GM12891 (cell line): Measurements from ENCODE around the gene HEATR5A.
A peak's percentile ranks its signal among the peaks of the same experiment; 100 is the strongest.

Experiments used
- DNase-seq: peaks from one replicate; pipeline ENCODE4 v3.0.0; 2011; ENCODE audit warnings: low spot score; ENCODE audit not compliant: insufficient read length
- FAIRE-seq: peaks from 2 replicates; lab custom pipeline; 2011; peaks lifted over from hg19 to GRCh38; lab: Jason Lieb, UNC
- PAX5 ChIP-seq: IDR thresholded peaks from 2 replicates; pipeline ENCODE4 v1.6.1; 2011; ENCODE audit warnings: low read length, moderate library complexity, mild to moderate bottlenecking; ENCODE audit not compliant: insufficient read depth, severe bottlenecking
- POLR2A ChIP-seq: IDR thresholded peaks from 2 replicates; pipeline ENCODE4 v1.6.1; 2011; ENCODE audit warnings: low read depth, low read length, control low read depth
- POLR2AphosphoS5 ChIP-seq: IDR thresholded peaks from 2 replicates; pipeline ENCODE4 v1.6.1; 2011; ENCODE audit warnings: low read depth, low read length, control low read depth
- POU2F2 ChIP-seq: IDR thresholded peaks from 2 replicates; pipeline ENCODE4 v1.6.1; 2011; ENCODE audit warnings: low read depth, mild to moderate bottlenecking, control low read depth, low read length, moderate library complexity
- SPI1 ChIP-seq: IDR thresholded peaks from 2 replicates; pipeline ENCODE4 v1.6.1; 2011; ENCODE audit warnings: low read depth, low read length, control low read depth
- TAF1 ChIP-seq: IDR thresholded peaks from 2 replicates; pipeline ENCODE4 v1.6.1; 2011; ENCODE audit warnings: low read depth, low read length, control low read depth

The HEATR5A gene

GRCh38 chr14:31405599-31406232 is 14.6 kb downstream of the HEATR5A start:
- no peak for FAIRE-seq
- DNase-seq, result no peak
- no peak for TF ChIP-seq POLR2A
- TF ChIP-seq TAF1, result no peak
- TF ChIP-seq POU2F2, result no peak
- no peak for TF ChIP-seq PAX5
- TF ChIP-seq POLR2AphosphoS5, result no peak
- TF ChIP-seq SPI1, result no peak

- TF ChIP-seq SPI1, result no peak
- FAIRE-seq (no peak), DNase-seq (no peak)
Measured at GRCh38 chr14:31405106-31405505, 15.2 kb downstream of the HEATR5A start.

- no peak for DNase-seq
- TF ChIP-seq SPI1 (no peak), TAF1 (no peak)
- FAIRE-seq, result no peak
Measured at GRCh38 chr14:31403707-31404106, 16.6 kb downstream of the HEATR5A start.

- FAIRE-seq (no peak), DNase-seq (no peak)
- TF ChIP-seq SPI1 (no peak), PAX5 (no peak), POLR2A (no peak), POU2F2 (no peak), POLR2AphosphoS5 (no peak), TAF1 (no peak)
Measured at GRCh38 chr14:31402764-31403439, 17.4 kb downstream of the HEATR5A start.

GRCh38 chr14:31401369-31401932 is 18.9 kb downstream of the HEATR5A start:
- TF ChIP-seq TAF1 (no peak), PAX5 (no peak)
- FAIRE-seq, result no peak
- DNase-seq, result no peak

GRCh38 chr14:31400031-31400638 is 20.2 kb downstream of the HEATR5A start:
- DNase-seq, result no peak
- no peak for TF ChIP-seq SPI1
- no peak for TF ChIP-seq POU2F2
- TF ChIP-seq TAF1, result no peak
- TF ChIP-seq POLR2AphosphoS5, result no peak
- TF ChIP-seq PAX5, result no peak
- TF ChIP-seq POLR2A, result no peak
- peak; percentile 48 for FAIRE-seq

GRCh38 chr14:31395572-31396205 is 24.7 kb downstream of the HEATR5A start:
- no peak for DNase-seq
- FAIRE-seq, result no peak
- TF ChIP-seq POU2F2 (no peak), SPI1 (no peak), PAX5 (no peak), POLR2A (no peak), POLR2AphosphoS5 (no peak), TAF1 (no peak)

- FAIRE-seq (no peak), DNase-seq (no peak)
- TF ChIP-seq POU2F2 (no peak), TAF1 (no peak), POLR2AphosphoS5 (no peak)
Measured at GRCh38 chr14:31395119-31395518, 25.2 kb downstream of the HEATR5A start.

- TF ChIP-seq POLR2A (no peak), SPI1 (no peak), PAX5 (no peak), POU2F2 (no peak), POLR2AphosphoS5 (no peak), TAF1 (no peak)
- DNase-seq (no peak), FAIRE-seq (no peak)
Measured at GRCh38 chr14:31391977-31392503, 28.3 kb downstream of the HEATR5A start.
